GM21367 (cell line): Measurements from ENCODE around the gene WFDC11.

Source experiments
- ATAC-seq: cut with Tn5 transposase; IDR thresholded peaks from one replicate; pipeline ENCODE4 v1.9.1; 2021; ENCODE audit not compliant: unreplicated experiment

The WFDC11 gene

GRCh38 chr20:45629496-45630100, 40.4 kb downstream of the WFDC11 start, which contains the start of gene WFDC10A:
TSS of gene WFDC10A (plus strand) at chr20:45629739. CDS start at chr20:45629814, 75 bp downstream.
- no peak for ATAC-seq

GRCh38 chr20:45626540-45626939, 43.5 kb downstream of the WFDC11 start:
- ATAC-seq: no peak

GRCh38 chr20:45621593-45621992, 48.4 kb downstream of the WFDC11 start:
- ATAC-seq: no peak

- no peak for ATAC-seq
Measured at GRCh38 chr20:45617591-45617990, 52.4 kb downstream of the WFDC11 start.

GRCh38 chr20:45612314-45612713, 57.7 kb downstream of the WFDC11 start:
- no peak for ATAC-seq

GRCh38 chr20:45611054-45611453, 59.0 kb downstream of the WFDC11 start:
- no peak for ATAC-seq

GRCh38 chr20:45607810-45608209, 62.2 kb downstream of the WFDC11 start:
- no peak for ATAC-seq
